ENCODE data around the gene TNRC6A.
A peak's percentile ranks its signal among the peaks of the same experiment; 100 is the strongest.
"Not testable (repeated sequence)": the region's sequence is repeated elsewhere in the genome, so short reads cannot be mapped to it uniquely, and the experiment has no call there.

The TNRC6A gene

DNA sequence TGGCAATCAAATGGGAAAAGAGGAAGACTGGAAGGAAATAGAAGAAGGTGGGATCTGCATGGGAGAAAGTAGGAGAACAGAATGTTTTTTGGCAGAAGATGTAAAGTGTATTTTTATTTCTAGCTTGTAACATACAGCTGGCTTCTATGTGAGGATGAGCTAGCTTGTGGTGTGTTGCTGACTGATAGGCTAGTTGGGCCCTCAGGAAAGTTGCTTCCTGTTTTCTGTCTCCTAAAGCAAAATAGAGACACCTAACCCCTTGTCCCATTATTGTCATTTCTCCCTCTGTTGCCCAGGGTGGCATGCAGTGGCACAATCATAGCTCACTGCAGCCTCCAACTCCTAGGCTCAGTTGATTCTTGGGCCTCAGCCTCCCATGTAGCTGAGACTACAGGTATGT lies 15.9 kb downstream of the TNRC6A start:
- no peak overlapping the region for H3K4me3 ChIP-seq (replicated peaks in 1 of 2; ENCODE audit: low read depth in 2 of 2, low read length in 2 of 2)
- DNase-seq (ENCODE audit: low read depth in 2 of 2): no peak
- TF ChIP-seq, protein P1, sequence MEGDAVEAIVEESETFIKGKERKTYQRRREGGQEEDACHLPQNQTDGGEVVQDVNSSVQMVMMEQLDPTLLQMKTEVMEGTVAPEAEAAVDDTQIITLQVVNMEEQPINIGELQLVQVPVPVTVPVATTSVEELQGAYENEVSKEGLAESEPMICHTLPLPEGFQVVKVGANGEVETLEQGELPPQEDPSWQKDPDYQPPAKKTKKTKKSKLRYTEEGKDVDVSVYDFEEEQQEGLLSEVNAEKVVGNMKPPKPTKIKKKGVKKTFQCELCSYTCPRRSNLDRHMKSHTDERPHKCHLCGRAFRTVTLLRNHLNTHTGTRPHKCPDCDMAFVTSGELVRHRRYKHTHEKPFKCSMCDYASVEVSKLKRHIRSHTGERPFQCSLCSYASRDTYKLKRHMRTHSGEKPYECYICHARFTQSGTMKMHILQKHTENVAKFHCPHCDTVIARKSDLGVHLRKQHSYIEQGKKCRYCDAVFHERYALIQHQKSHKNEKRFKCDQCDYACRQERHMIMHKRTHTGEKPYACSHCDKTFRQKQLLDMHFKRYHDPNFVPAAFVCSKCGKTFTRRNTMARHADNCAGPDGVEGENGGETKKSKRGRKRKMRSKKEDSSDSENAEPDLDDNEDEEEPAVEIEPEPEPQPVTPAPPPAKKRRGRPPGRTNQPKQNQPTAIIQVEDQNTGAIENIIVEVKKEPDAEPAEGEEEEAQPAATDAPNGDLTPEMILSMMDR (IDR thresholded peaks at IDR 0.05; ENCODE audit: low read depth, low read length): no peak

GRCh38 chr16:24745791-24746190 lies 16.3 kb downstream of the TNRC6A start:
- DNase-seq (ENCODE audit: low read depth in 2 of 2): no peak
- H3K4me3 ChIP-seq (replicated peaks in 1 of 2; ENCODE audit: low read depth in 2 of 2, low read length in 2 of 2): no peak overlapping the region
- TF ChIP-seq, protein P1 (IDR thresholded peaks at IDR 0.05; ENCODE audit: low read depth, low read length): no peak

- TF ChIP-seq, protein P1 (IDR thresholded peaks at IDR 0.05; ENCODE audit: low read depth, low read length): no peak
- no peak overlapping the region for H3K4me3 ChIP-seq (replicated peaks in 1 of 2; ENCODE audit: low read depth in 2 of 2, low read length in 2 of 2)
- DNase-seq (ENCODE audit: low read depth in 2 of 2): no peak
Measured at GRCh38 chr16:24747441-24747840, 18.0 kb downstream of the TNRC6A start.

DNA sequence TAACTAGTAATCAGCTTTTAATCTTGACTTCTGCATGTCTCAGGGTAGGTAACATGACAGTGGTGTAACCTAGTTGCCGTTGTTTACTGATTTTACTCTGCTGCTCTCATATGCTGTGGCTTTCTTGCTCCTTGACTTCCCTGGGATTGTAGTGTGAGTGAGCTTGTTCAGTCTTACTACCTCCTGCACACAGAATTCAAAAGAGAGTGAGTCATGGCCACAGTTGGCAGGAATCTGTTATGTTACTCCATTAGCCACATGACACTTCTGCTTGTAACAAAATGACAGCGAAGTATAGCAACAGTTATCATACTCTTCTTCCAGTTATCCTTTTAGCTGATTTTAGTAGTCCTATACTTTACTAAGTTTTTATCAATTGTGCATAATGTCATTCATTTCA lies 18.8 kb downstream of the TNRC6A start:
- DNase-seq (ENCODE audit: low read depth in 2 of 2): peak; percentile 88 to 91
- no peak overlapping the region for H3K4me3 ChIP-seq (replicated peaks in 1 of 2; ENCODE audit: low read depth in 2 of 2, low read length in 2 of 2)
- TF ChIP-seq, protein P1 (IDR thresholded peaks at IDR 0.05; ENCODE audit: low read depth, low read length): no peak

- H3K4me3 ChIP-seq (replicated peaks in 1 of 2; ENCODE audit: low read depth in 2 of 2, low read length in 2 of 2): no peak overlapping the region
- TF ChIP-seq, protein P1 (IDR thresholded peaks at IDR 0.05; ENCODE audit: low read depth, low read length): no peak
- DNase-seq (ENCODE audit: low read depth in 2 of 2): no peak
Measured at GRCh38 chr16:24749310-24749709, 19.9 kb downstream of the TNRC6A start.

GRCh38 chr16:24749872-24750271 lies 20.4 kb downstream of the TNRC6A start:
- H3K4me3 ChIP-seq (replicated peaks in 1 of 2; ENCODE audit: low read depth in 2 of 2, low read length in 2 of 2); DNase-seq (ENCODE audit: low read depth in 2 of 2): not testable (repeated sequence)

GRCh38 chr16:24753000-24753399 lies 23.5 kb downstream of the TNRC6A start:
- no peak overlapping the region for H3K4me3 ChIP-seq (replicated peaks in 1 of 2; ENCODE audit: low read depth in 2 of 2, low read length in 2 of 2)
- TF ChIP-seq, protein P1 (IDR thresholded peaks at IDR 0.05; ENCODE audit: low read depth, low read length): no peak
- DNase-seq (ENCODE audit: low read depth in 2 of 2): no peak
